ENCODE results near the gene WDR55.
"Not testable (repeated sequence)": the region's sequence is repeated elsewhere in the genome, so short reads cannot be mapped to it uniquely, and the experiment has no call there.

WDR55 gene

GRCh38 chr5:140710899-140711552, 46.3 kb downstream of the WDR55 start:
- peak; percentile 73 to 84 for DNase-seq (ENCODE audit: low read depth in 2 of 2)

DNA sequence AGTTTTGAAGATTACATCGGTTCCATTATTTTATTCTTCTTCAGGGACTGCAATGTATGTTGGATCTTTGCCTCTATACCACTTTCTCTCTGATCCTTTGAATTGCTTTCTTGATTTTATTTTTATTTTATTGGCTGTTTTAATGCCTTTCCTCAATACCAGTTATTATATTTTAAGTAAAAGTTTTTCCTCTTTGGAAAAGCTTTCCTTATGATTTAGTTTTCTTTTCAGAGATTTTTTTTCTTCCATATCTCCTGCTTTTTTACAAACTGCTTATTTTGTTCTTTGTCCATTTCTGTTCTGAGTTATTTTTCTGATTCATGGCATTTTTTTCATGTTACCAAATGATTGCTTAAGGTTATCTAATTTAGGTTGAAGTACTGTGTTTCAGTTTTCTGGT, 47.1 kb downstream of the WDR55 start:
- DNase-seq (ENCODE audit: low read depth in 2 of 2): no peak

DNA sequence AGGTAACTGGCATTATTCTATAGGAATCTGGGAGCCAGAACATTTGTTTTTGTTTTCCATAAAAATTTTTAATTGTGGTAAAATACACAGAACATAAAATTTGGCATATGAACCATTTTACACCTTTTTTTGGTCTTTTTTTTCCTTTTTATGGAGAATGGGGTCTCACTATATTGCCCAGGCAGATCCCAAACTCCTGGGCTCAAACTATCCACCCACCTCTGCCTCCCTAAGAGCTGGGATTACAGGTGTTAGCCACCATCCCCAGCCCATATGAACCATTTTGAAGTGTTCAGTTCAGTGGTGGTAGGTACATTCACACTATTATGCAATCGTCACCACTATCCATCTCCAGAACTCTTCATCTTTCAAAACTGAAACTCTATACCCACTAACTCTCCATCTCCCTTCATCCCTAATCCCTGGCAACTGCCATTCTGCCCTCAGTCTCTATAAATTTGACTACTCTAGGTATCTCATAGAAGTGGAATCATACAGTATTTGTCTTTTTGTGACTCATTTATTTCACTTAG, 48.9 kb downstream of the WDR55 start:
- DNase-seq (ENCODE audit: low read depth in 2 of 2): no peak

GRCh38 chr5:140716238-140716637, 51.5 kb downstream of the WDR55 start:
- not testable (repeated sequence) for DNase-seq (ENCODE audit: low read depth in 2 of 2)

DNA sequence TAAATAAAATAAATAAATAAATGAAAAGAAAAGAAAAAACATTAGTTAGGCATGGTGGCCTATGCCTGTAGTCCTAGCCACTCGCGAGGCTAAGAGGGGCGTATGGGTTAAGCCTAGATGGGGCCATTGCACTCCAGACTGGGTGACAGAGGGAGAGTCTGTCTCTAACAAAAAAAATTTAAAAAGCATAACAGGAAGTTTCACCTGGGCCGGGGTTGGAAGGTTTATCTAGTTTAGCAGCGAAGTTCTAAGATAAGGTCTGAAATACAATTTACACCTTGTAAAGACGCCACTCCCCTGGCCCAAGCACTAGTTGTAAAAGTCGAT, 53.5 kb downstream of the WDR55 start:
- no peak for DNase-seq (ENCODE audit: low read depth in 2 of 2)

- not testable (repeated sequence) for DNase-seq (ENCODE audit: low read depth in 2 of 2)
These were observed 56.0 kb downstream of the WDR55 start for GRCh38 chr5:140720738-140721137.

GRCh38 chr5:140721395-140721794, 56.7 kb downstream of the WDR55 start:
- not testable (repeated sequence) for DNase-seq (ENCODE audit: low read depth in 2 of 2)
